H1 (cell line): ENCODE results near the gene PAQR4.

Source experiments
- BCL11A ChIP-seq, 2 experiments: IDR thresholded peaks; one replicate each; pipeline ENCODE4 v1.6.1; 2011; ENCODE audit warnings: low read depth in 2 of 2, low read length in 2 of 2, mild to moderate bottlenecking in 2 of 2
- CBX8 ChIP-seq: fragments of 300-800, 300-1000 bp; sonication (generic); IDR thresholded peaks from 2 replicates; pipeline ENCODE4 v1.7.1; 2016; ENCODE audit warnings: low read depth, low read length, borderline replicate concordance
- CHD1 ChIP-seq: IDR thresholded peaks from 2 replicates; pipeline ENCODE4 v1.6.1; 2012; ENCODE audit warnings: low read depth, low read length, improper control_type of control experiment
- CHD2 ChIP-seq: IDR thresholded peaks from 2 replicates; pipeline ENCODE4 v1.6.1; 2012; ENCODE audit warnings: low read length, improper control_type of control experiment
- CTCF ChIP-seq, 3 experiments: IDR thresholded peaks; 1 replicate in 2 of 3; 2 replicates in 1 of 3; pipeline versions ENCODE4 v1.5.1 to v1.6.1; 2011; ENCODE audit warnings: low read length in 3 of 3, mild to moderate bottlenecking in 3 of 3, inconsistent platforms in 2 of 3, low read depth in 1 of 3, moderate library complexity in 1 of 3; ENCODE audit not compliant: insufficient read depth in 1 of 3; ENCODE audit errors: control extremely low read depth in 1 of 3
- EP300 ChIP-seq, 2 experiments: IDR thresholded peaks; 1 replicate in 1 of 2; 2 replicates in 1 of 2; pipeline ENCODE4 v1.6.1; 2011 to 2012; ENCODE audit warnings: low read depth in 2 of 2, low read length in 2 of 2, mild to moderate bottlenecking in 2 of 2, borderline replicate concordance in 1 of 2, inconsistent platforms in 1 of 2, moderate library complexity in 1 of 2
- GABPA ChIP-seq: IDR thresholded peaks from 2 replicates; pipeline ENCODE4 v1.6.1; 2011; ENCODE audit warnings: mild to moderate bottlenecking, low read length, moderate library complexity, borderline replicate concordance; ENCODE audit not compliant: insufficient read depth
- HDAC2 ChIP-seq, 2 experiments: fragments of 300-600 bp in 1 of 2; sonication (generic) in 1 of 2; IDR thresholded peaks; 2 replicates each; pipeline ENCODE4 v1.6.1; 2011 to 2012; ENCODE audit warnings: low read depth in 2 of 2, low read length in 2 of 2, mild to moderate bottlenecking in 2 of 2, moderate library complexity in 2 of 2, borderline replicate concordance in 1 of 2, inconsistent platforms in 1 of 2
- MAX ChIP-seq: IDR thresholded peaks from 2 replicates; pipeline ENCODE4 v1.6.1; 2012; ENCODE audit warnings: inconsistent platforms
- POLR2A ChIP-seq, 2 experiments: IDR thresholded peaks; 1 replicate in 1 of 2; 2 replicates in 1 of 2; pipeline ENCODE4 v1.6.1; 2011; ENCODE audit warnings: low read depth in 2 of 2, low read length in 2 of 2, mild to moderate bottlenecking in 2 of 2; ENCODE audit errors: control extremely low read depth in 1 of 2
- POLR2AphosphoS5 ChIP-seq: IDR thresholded peaks from 2 replicates; pipeline ENCODE4 v1.6.1; 2011; ENCODE audit warnings: low read depth, low read length
- RNF2 ChIP-seq: fragments of 200-900, 300-1000 bp; sonication (generic); IDR thresholded peaks from 2 replicates; pipeline ENCODE4 v1.7.1; 2016; ENCODE audit warnings: borderline replicate concordance, low read depth, mild to moderate bottlenecking, antibody characterized with exemption, low read length; ENCODE audit not compliant: poor library complexity, severe bottlenecking; ENCODE audit errors: missing control alignments

- no peak for TF ChIP-seq CTCF (IDR thresholded peaks at IDR 0.05; ENCODE audit: control extremely low read depth in 1 of 3, insufficient read depth in 1 of 3, low read depth in 1 of 3, low read length in 3 of 3)
- no peak for TF ChIP-seq CHD1
- no peak for TF ChIP-seq CHD2
- TF ChIP-seq RNF2: no peak
- TF ChIP-seq MAX: no peak
- no peak for TF ChIP-seq CBX8
- no peak for TF ChIP-seq POLR2A (IDR thresholded peaks at IDR 0.05; ENCODE audit: control extremely low read depth in 1 of 2, low read depth in 2 of 2, low read length in 2 of 2)
- TF ChIP-seq EP300 (IDR thresholded peaks at IDR 0.05; ENCODE audit: borderline replicate concordance in 1 of 2, low read depth in 2 of 2, low read length in 2 of 2): no peak
- TF ChIP-seq BCL11A (IDR thresholded peaks at IDR 0.05; ENCODE audit: low read depth in 2 of 2, low read length in 2 of 2): no peak
- no peak for TF ChIP-seq GABPA
- no peak for TF ChIP-seq HDAC2 (IDR thresholded peaks at IDR 0.05; ENCODE audit: borderline replicate concordance in 1 of 2, low read depth in 2 of 2, low read length in 2 of 2)
- TF ChIP-seq POLR2AphosphoS5: no peak
Measured at GRCh38 chr16:2955438-2955778, 13.7 kb upstream of the PAQR4 start.
